Cerebellar nuclear complex (tissue), 1 donor: ENCODE data around the gene NAAA.
"Not testable (repeated sequence)": the region's sequence is repeated elsewhere in the genome, so short reads cannot be mapped to it uniquely, and the experiment has no call there.

Source experiments
- DNase-seq, 2 experiments: peaks; one replicate each; lab custom pipeline; 2025; lab: John Stamatoyannopoulos, UW

Gene NAAA

DNA sequence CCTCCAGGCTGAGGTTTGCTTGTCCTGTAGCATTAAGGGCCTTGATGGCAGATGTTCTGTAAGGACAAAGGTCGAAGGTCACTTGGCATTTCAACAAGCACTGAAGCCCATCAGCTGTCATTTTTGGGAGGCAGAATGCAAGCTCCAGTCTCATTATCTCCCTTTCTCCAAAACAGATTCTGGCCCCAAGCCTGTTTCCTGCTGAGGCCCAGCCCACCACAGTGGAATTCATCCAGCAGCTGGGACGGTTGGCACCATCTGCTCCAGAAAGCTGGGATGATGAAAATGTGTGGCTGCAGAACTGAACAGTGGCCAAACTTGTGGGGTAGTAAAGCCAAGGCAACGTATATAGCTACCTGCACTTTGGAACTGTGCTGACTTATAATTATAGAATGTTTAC, 20.9 kb downstream of the NAAA start:
- DNase-seq, result no peak

DNA sequence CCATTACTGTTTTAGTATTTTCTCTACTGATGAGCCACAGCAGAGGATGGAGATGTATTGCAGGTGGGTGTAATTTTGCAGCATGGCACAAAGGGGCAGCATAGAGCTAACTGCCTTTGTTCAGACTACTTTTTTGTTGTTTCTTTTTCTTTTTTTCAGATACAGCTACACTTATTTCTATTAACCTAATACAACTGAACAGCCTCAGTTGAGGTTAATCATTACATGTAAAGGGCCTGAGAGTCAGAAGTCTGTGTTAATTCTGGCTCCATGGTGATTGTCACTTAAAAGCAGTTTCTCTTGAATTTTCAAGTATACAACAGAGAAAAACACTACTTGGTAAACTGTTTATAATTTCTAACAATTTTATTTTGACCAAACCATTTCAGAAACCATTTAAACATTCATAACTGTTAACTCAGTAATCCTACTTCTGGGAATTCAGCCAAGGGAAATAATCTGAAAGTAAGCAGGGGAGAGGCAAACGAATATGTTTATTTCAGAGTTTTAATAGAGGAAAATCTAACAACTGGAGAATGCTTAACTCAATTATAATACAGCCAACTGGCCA, 24.6 kb downstream of the NAAA start:
- no peak for DNase-seq

DNA sequence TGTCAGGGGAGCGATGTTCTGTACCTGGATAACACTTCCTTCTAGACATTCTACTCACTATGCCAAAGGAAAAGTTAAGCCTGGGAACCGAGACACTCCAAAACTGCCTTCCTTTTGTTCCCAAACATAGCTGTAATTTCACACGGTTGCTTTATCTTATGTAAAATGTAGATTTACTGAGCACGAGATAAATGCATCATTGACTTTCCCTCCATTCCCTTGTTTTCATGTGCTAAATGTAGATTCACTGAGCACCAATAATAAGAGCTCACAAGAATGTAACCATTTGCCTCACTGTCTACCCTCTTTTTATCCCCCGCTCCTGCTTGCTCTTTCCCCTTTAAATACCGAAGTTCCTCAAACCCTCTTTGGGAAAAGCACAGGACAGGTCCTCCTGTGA, 27.8 kb downstream of the NAAA start:
- no peak for DNase-seq

- not testable (repeated sequence) for DNase-seq
Measured at GRCh38 chr4:75910831-75911230, 30.0 kb downstream of the NAAA start.

DNA sequence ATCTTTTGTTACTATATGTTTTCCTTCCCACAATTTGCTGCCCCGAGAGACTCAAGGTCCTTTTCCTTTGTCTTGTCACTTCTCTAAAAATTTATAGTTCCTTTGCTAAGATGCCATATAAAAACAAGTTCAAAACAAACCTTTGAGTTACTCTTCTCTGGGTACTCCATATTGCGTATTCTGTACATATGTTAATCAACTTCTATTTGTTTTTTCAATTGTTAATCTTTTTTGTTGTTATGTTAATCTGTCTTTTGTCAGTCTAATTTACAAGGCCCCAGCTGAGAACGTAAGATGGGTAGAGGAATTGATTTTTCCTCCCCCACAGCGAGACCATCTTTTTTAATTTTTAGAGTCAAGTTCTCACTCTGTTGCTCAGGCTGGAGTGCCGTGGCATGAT, 31.4 kb downstream of the NAAA start:
- DNase-seq, result no peak

- DNase-seq, result no peak
Measured at GRCh38 chr4:75908555-75908954, 32.3 kb downstream of the NAAA start.

DNA sequence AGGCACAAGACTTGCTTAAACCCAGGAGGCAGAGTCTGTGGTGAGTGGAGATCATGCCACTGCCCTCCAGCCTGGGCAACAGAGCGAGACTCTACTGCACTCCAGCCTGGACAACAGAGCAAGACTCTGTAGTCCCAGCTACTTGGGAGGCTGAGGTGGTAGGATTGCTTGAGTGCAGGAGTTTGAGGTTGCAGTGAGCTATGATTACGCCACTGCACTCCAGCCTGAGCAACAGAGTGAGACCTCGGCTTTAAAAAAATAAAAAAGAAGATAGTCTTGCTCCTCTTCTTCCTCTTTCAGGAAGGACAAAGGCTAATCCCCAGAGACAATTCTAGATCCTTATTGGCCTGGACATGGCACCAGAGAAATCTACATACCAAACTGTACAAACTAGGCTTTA, 32.8 kb downstream of the NAAA start:
- no peak for DNase-seq

DNA sequence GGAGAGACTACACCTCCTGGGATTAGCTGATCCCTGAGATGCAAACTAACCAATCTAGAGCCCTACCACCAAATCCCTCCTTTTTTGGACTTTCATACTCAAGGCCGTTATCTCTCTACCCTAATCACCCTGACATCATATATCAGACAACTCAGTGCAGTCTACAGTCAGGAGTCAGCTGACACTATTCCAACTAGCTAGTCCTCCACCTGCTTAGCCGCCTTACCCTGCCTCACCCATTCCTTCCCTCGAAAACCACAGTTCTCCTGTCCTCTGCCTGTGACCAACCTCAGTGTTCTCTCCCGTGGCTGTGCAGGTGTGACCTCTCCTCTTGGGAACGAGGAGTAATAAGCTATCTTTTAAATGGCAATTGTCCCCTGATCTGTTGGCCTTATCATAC, 36.7 kb downstream of the NAAA start:
- no peak for DNase-seq

DNA sequence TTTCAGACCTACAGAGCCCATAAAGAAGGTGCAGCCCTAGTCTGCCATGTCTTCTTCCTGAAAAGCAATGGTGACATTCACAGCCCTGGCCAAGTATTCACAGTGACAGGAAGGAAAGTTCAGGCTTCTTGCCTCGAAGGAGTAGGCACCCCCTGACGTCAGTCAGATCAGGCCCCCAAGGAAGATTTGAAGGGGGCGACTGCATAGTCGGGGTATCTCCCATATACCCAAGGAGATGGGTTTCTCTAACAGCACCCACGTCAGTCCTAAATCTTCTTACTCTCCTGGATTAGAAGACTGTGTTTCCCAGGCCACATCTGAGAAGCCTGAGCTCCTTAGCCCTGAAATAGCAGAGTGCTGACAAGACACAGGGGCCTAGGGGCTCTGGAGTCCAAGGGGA, 38.5 kb downstream of the NAAA start, which contains the start of gene PPEF2:
Gene PPEF2 (minus strand): TSS at position 101 of the 400 bp plus-strand sequence. CDS start 6,127 bp downstream, outside the sequence.
- DNase-seq, result no peak

DNA sequence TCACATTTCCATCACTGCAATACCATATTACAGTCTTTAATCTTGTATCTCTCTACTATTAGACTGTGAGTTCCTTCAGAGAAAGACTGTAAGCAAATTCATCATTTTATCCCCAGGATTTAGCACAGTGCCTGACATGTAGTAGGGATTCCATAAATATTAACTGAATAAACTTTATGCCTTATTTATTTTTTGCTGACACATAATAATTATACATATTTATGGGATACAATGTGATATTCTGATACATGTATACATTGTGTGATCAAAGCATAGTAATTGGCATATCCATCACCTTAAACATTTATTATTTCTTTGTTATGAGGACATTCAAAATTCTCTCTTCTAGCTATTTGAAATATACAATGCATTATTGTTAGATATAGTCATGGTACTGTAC, 42.3 kb downstream of the NAAA start:
- DNase-seq, result no peak

- DNase-seq, result no peak
Measured at GRCh38 chr4:75895744-75896314, 45.0 kb downstream of the NAAA start.

DNA sequence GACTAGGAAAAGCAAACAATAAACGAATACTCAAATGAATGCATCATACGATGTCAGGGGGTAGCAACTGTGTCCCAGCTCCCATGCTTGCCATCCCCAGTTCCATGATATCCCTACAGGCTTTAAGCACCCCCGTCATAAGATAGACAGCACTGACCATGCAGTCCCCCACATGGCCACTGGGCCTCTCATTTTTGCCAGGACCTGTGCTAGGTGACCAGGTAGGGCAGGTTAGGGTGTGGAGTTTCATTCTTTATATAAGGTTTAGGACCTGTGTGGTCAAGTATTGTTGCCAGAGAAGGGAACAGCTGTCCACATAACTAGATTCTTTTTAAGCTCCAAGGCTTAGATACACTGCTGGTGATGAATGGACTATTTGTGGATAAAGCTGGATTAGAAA, 48.3 kb downstream of the NAAA start:
- DNase-seq, result no peak

- no peak for DNase-seq
Measured at GRCh38 chr4:75891611-75892010, 49.2 kb downstream of the NAAA start.

- DNase-seq, result no peak
Measured at GRCh38 chr4:75889537-75890199, 51.1 kb downstream of the NAAA start.

DNA sequence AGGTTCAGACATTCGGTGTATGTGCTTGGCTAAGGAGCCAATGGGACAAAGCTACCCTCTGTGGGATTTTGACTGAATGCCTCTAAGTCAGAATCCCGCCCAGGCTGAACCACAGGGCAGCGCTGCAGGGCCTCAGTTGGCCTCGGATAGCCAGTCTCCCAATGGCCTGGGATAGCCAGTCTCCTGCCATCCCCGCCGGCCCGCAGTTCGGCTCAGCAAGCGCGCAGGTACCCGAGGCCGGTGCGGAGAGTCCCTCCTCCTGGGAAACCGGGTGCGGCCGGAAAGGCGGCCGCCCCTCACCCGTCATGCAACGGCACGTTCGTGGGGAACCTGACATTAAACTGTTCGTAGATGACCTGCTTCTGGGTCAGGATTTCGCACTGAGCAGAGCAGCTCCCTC, 54.7 kb downstream of the NAAA start:
- DNase-seq, result no peak

DNA sequence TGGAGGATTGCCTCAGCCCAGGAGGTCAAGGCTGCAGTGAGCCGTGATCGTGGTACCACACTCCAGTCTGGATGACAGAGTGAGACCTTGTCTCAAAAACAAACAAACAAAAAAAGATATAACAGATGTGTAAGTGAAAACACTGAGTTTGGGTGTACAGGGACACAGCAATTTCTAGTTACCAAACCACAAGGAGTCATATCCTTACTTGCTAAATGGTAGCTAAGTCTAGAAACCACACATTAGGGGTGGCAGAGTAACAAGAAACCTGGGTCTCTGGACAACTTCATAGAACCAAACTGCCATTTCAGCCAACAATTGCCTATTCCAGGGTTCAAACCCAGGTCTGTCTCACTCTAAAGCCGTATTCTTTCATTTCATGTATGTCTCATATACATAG, 59.3 kb downstream of the NAAA start:
- no peak for DNase-seq

DNA sequence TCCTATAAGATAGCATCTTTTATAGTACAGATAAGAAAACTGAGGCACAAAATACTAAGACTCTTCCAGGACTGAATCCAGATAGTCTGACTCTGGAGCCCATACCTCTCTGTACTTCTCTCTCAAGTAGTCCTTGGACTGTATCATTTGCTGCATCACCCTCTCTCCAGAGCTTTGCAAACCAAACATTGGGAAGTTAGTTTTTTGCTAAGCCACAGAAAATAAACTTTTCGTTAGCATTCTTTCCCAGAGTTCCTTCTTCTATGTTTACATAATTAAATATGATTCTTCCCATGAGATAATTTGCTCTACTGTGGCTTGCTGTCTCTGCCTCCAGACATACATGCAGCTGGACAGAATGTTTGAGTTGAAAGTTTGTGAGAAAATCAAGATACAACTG, 60.5 kb downstream of the NAAA start:
- no peak for DNase-seq

- no peak for DNase-seq
Measured at GRCh38 chr4:75878246-75878756, 62.5 kb downstream of the NAAA start.

GRCh38 chr4:75876218-75876617, 64.6 kb downstream of the NAAA start:
- no peak for DNase-seq

GRCh38 chr4:75869100-75869499, 71.7 kb downstream of the NAAA start:
- no peak for DNase-seq

GRCh38 chr4:75867130-75867529, 73.7 kb downstream of the NAAA start:
- no peak for DNase-seq
